PC-9 (cell line): ENCODE data around the gene EMSY. TPM values are rescaled to one million over a fixed set of nuclear protein-coding genes. Genes with fewer than 3 reads are reported as not detected.

Source experiments
- BruUV-seq: library from RNA; stranded (reverse); fragments of 400-500 nt; replicated peaks from 2 replicates; lab custom pipeline; 2021; lab: Mats Ljungman, UMichigan
- CTCF ChIA-PET: fragments of 300-600 bp; sonication (Branson Sonifier 250); formaldehyde crosslinking; loops from one replicate; lab custom pipeline; 2022; ENCODE audit warnings: antibody characterized with exemption; lab: Charles Lee
- POLR2A ChIA-PET: fragments of 300-600 bp; sonication (Branson Sonifier 250); formaldehyde crosslinking; loops from one replicate; lab custom pipeline; 2022; ENCODE audit warnings: antibody characterized with exemption; ENCODE audit not compliant: unreplicated experiment; lab: Charles Lee
- DNase-seq, 2 experiments: peaks; one replicate each; pipeline versions ENCODE4 v3.0.0 to v3.0.0-alpha.2; 2015 to 2022; ENCODE audit warnings: mixed read lengths in 1 of 2
- H2AFZ ChIP-seq: fragments of 200-600 bp; sonication (generic); 2 replicates; pipeline ENCODE4 v1.8.1; 2017; ENCODE audit warnings: antibody characterized with exemption
- H3F3A ChIP-seq: fragments of 200-600 bp; sonication (generic); 2 replicates; pipeline ENCODE4 v1.8.1; 2017; ENCODE audit warnings: antibody characterized with exemption, mild to moderate bottlenecking, low read depth; ENCODE audit not compliant: insufficient read depth
- H3K27ac ChIP-seq: fragments of 200-600 bp; sonication (generic); 2 replicates; pipeline ENCODE4 v1.6.1; 2016; ENCODE audit warnings: mixed run types
- H3K27me3 ChIP-seq: fragments of 200-600 bp; sonication (generic); 2 replicates; pipeline ENCODE4 v1.6.1; 2016; ENCODE audit warnings: low read depth, mixed run types; ENCODE audit not compliant: insufficient read depth
- H3K36me3 ChIP-seq: fragments of 200-600 bp; sonication (generic); 2 replicates; pipeline ENCODE4 v1.6.1; 2016; ENCODE audit warnings: low read depth, mixed run types
- H3K4me1 ChIP-seq: fragments of 200-600 bp; sonication (generic); replicated peaks from 2 replicates; pipeline ENCODE4 v1.6.1; 2016; ENCODE audit warnings: mixed run types; ENCODE audit not compliant: insufficient read depth
- H3K4me2 ChIP-seq: fragments of 200-600 bp; sonication (generic); 2 replicates; pipeline ENCODE4 v1.6.1; 2017; ENCODE audit warnings: mixed run types
- H3K4me3 ChIP-seq: fragments of 200-600 bp; sonication (generic); 2 replicates; pipeline ENCODE4 v1.6.1; 2016; ENCODE audit warnings: mixed run types
- H3K79me2 ChIP-seq: fragments of 200-600 bp; sonication (generic); 2 replicates; pipeline ENCODE4 v1.6.1; 2017; ENCODE audit warnings: low read depth, mixed run types
- H3K9me2 ChIP-seq: fragments of 200-600 bp; sonication (generic); 2 replicates; pipeline ENCODE4 v1.8.1; 2017; ENCODE audit warnings: mild to moderate bottlenecking; ENCODE audit not compliant: insufficient read depth
- H3K9me3 ChIP-seq: fragments of 200-600 bp; sonication (generic); 2 replicates; pipeline ENCODE4 v1.8.1; 2016; ENCODE audit warnings: low read depth; ENCODE audit not compliant: insufficient read depth
- H4K20me1 ChIP-seq: fragments of 200-600 bp; sonication (generic); 2 replicates; pipeline ENCODE4 v1.8.1; 2017; ENCODE audit not compliant: insufficient read depth
- EZH2 ChIP-seq: fragments of 200-600 bp; sonication (generic); IDR thresholded peaks from 2 replicates; pipeline ENCODE4 v1.8.0; 2017; ENCODE audit warnings: antibody characterized with exemption, low read depth
- intact Hi-C: fragments of 100-400 bp; cut with micrococcal nuclease; formaldehyde crosslinking; loops from one replicate; pipeline ENCODE4 v1.10.0; 2022; ENCODE audit not compliant: unreplicated experiment
- total RNA-seq: library from RNA; stranded (reverse); gene quantifications from 2 replicates; pipeline ENCODE4 v1.2.3, GENCODE V29; 2021
- TF ChIP-seq, protein P1 (sequence below): fragments of 200-600 bp; sonication (generic); conservative IDR thresholded peaks from 2 replicates; pipeline ENCODE4 v1.6.1; 2017; ENCODE audit warnings: mixed run types, antibody characterized with exemption, mild to moderate bottlenecking, moderate library complexity

Gene EMSY
- total RNA-seq, 1 experiment from 2014 or later: 37.4 TPM

DNA sequence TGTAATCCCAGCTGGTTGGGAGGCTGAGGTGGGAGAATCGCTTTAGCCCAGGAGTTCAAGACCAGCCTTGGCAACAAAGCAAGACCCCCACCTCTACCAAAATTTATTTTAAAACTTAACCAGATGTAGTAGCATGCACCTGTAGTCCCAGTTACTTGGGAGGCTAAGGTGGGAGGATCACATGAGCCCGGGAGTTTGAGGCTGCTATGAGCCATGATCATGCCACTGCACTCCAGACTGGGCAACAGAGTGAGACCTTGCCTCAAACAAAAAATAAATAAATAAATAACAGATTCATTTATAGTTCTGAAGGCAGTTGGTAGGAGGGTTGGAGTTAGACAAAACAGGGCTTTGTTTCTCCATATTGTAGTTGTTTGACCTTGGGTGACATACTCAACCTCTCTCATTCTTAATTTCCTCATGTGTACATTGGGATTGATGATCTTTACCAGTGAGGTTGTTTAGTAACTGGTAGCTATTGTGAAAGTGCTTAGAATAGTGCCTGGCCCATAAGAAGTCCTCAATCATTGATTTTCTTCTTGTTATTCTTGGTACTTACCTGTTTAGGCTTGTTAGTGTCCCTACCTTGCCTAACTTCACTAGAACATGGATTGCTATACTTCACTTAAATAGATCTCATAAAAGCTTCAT lies 79.1 kb downstream of the EMSY start:
- POLR2A ChIA-PET: interaction anchor here (0.6 kb wide), 1 partner anchor 150 kb away, joined by 22 read pairs; no protein-coding TSS in a partner anchor

DNA sequence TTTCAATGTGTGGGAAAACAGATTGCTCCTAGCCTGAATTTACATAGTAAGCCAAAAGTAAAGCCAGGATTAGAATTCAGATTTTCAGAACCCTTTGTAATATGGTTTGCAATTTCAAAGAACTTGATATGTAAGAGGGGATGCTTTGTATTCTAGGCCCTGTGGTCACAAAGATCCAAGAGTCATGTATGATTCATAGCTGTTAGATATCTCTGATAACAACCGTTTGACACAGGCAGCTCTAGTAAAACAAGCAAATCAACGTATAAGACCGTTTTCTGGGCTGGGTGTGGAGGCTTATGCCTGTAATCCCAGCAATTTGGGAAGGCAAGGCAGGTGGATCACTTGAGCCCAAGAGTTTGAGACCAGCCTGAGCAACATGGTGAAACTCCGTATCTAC lies 79.6 kb downstream of the EMSY start:
- no peak overlapping the region for H2AFZ ChIP-seq
- TF ChIP-seq EZH2: no peak
- TF ChIP-seq, protein P1, sequence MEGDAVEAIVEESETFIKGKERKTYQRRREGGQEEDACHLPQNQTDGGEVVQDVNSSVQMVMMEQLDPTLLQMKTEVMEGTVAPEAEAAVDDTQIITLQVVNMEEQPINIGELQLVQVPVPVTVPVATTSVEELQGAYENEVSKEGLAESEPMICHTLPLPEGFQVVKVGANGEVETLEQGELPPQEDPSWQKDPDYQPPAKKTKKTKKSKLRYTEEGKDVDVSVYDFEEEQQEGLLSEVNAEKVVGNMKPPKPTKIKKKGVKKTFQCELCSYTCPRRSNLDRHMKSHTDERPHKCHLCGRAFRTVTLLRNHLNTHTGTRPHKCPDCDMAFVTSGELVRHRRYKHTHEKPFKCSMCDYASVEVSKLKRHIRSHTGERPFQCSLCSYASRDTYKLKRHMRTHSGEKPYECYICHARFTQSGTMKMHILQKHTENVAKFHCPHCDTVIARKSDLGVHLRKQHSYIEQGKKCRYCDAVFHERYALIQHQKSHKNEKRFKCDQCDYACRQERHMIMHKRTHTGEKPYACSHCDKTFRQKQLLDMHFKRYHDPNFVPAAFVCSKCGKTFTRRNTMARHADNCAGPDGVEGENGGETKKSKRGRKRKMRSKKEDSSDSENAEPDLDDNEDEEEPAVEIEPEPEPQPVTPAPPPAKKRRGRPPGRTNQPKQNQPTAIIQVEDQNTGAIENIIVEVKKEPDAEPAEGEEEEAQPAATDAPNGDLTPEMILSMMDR: no peak
- 0 out of 2 replicates have a peak, but pooled peaks cover 3% of the 10 kb centered on the region for H3K9me2 ChIP-seq
- H3K27ac ChIP-seq: no peak overlapping the region
- CTCF ChIA-PET: interaction anchor here (1.2 kb wide), 1 partner anchor 52 kb away, joined by 3 read pairs; no protein-coding TSS in a partner anchor
- 0 out of 2 replicates have a peak, but pooled peaks cover 3% of the 10 kb centered on the region for H3F3A ChIP-seq
- no peaks in the 10 kb centered on the region for H3K36me3 ChIP-seq
- H4K20me1 ChIP-seq: no peaks in the 10 kb centered on the region
- H3K79me2 ChIP-seq: no peaks in the 10 kb centered on the region
- peak in 1 of 2 experiments; percentile 4 for DNase-seq
- BruUV-seq: no TSS peak
- no peak overlapping the region for H3K4me2 ChIP-seq
- no peak overlapping the region for H3K4me3 ChIP-seq
- intact Hi-C loops: no loop called here
- no peaks in the 10 kb centered on the region for H3K9me3 ChIP-seq
- H3K4me1 ChIP-seq: no peaks in the 10 kb centered on the region; the same call in 1 of the 2 replicates
- no peaks in the 10 kb centered on the region for H3K27me3 ChIP-seq
- POLR2A ChIA-PET: interaction anchor here (0.6 kb wide), 2 partner anchors 87 to 93 kb away, joined by 6 to 15 read pairs; no protein-coding TSS in a partner anchor

More for the DNA sequence above, 79.1 kb downstream of the EMSY start:
- H4K20me1 ChIP-seq: no peaks in the 10 kb centered on the region
- H3K27me3 ChIP-seq: no peaks in the 10 kb centered on the region
- H3F3A ChIP-seq: 0 out of 2 replicates have a peak, but pooled peaks cover 3% of the 10 kb centered on the region
- CTCF ChIA-PET: interaction anchor here (0.6 kb wide), 1 partner anchor 417 kb away, joined by 3 read pairs; no protein-coding TSS in a partner anchor
- intact Hi-C loops: no loop called here
- H3K9me2 ChIP-seq: 0 out of 2 replicates have a peak, but pooled peaks cover 3% of the 10 kb centered on the region
- TF ChIP-seq, protein P1: no peak
- TF ChIP-seq EZH2: no peak
- no peaks in the 10 kb centered on the region for H3K36me3 ChIP-seq
- H3K79me2 ChIP-seq: no peaks in the 10 kb centered on the region
- no TSS peak for BruUV-seq
- no peak overlapping the region for H3K4me2 ChIP-seq
- H3K4me1 ChIP-seq: no peaks in the 10 kb centered on the region; the same call in 1 of the 2 replicates
- no peak overlapping the region for H3K4me3 ChIP-seq
- DNase-seq: no peak
- H3K9me3 ChIP-seq: no peaks in the 10 kb centered on the region
- H3K27ac ChIP-seq: no peak overlapping the region
- no peak overlapping the region for H2AFZ ChIP-seq

DNA sequence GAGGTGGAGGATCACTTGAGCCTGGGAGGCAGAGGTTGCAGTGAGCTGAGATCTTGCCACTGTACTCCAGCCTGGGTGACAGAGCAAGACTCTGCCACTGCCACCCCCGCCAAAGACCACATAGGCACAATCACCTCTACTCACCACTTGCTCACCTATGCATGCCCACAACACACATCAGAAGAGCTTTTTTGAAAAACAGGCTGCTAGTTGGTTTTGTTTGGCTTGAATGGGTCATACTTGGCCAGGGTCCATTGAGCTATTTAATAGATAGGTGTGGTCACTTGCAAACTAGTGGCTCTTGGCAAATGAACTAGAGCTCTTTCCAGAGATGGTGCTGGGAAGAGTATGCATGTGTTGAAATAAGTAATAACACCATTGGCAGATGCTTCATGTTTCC lies 80.1 kb downstream of the EMSY start:
- H3K4me3 ChIP-seq: no peak overlapping the region
- peak; percentile 7 to 50 for DNase-seq
- H3K27me3 ChIP-seq: no peaks in the 10 kb centered on the region
- no peaks in the 10 kb centered on the region; the same call in 1 of the 2 replicates for H3K4me1 ChIP-seq
- TF ChIP-seq EZH2: no peak
- TF ChIP-seq, protein P1: no peak
- H4K20me1 ChIP-seq: no peaks in the 10 kb centered on the region
- no TSS peak for BruUV-seq
- no peaks in the 10 kb centered on the region for H3K79me2 ChIP-seq
- H3K27ac ChIP-seq: no peak overlapping the region
- no peak overlapping the region for H2AFZ ChIP-seq
- 0 out of 2 replicates have a peak, but pooled peaks cover 3% of the 10 kb centered on the region for H3K9me2 ChIP-seq
- intact Hi-C loops: no loop called here
- no peaks in the 10 kb centered on the region for H3K9me3 ChIP-seq
- ChIA-PET CTCF (interaction anchor here (0.5 to 1.2 kb wide), 2 partner anchors 52 to 632 kb away, joined by 3 to 7 read pairs; no protein-coding TSS in a partner anchor), POLR2A (interaction anchor here (0.6 kb wide), 2 partner anchors 88 to 94 kb away, joined by 6 to 15 read pairs; no protein-coding TSS in a partner anchor)
- H3K4me2 ChIP-seq: no peak overlapping the region
- H3K36me3 ChIP-seq: no peaks in the 10 kb centered on the region
- 0 out of 2 replicates have a peak, but pooled peaks cover 3% of the 10 kb centered on the region for H3F3A ChIP-seq
